Measurements from ENCODE around the gene GGTLC2.
"Not testable (repeated sequence)": the region's sequence is repeated elsewhere in the genome, so short reads cannot be mapped to it uniquely, and the experiment has no call there.

GGTLC2 gene

GRCh38 chr22:22644314-22644713 is at the start of gene GGTLC2:
Gene GGTLC2, plus strand, starts transcription at chr22:22644614. Its CDS starts 1,732 bp downstream, at chr22:22646346.
- DNase-seq (ENCODE audit: low read depth in 3 of 3) = not testable (repeated sequence)

DNA sequence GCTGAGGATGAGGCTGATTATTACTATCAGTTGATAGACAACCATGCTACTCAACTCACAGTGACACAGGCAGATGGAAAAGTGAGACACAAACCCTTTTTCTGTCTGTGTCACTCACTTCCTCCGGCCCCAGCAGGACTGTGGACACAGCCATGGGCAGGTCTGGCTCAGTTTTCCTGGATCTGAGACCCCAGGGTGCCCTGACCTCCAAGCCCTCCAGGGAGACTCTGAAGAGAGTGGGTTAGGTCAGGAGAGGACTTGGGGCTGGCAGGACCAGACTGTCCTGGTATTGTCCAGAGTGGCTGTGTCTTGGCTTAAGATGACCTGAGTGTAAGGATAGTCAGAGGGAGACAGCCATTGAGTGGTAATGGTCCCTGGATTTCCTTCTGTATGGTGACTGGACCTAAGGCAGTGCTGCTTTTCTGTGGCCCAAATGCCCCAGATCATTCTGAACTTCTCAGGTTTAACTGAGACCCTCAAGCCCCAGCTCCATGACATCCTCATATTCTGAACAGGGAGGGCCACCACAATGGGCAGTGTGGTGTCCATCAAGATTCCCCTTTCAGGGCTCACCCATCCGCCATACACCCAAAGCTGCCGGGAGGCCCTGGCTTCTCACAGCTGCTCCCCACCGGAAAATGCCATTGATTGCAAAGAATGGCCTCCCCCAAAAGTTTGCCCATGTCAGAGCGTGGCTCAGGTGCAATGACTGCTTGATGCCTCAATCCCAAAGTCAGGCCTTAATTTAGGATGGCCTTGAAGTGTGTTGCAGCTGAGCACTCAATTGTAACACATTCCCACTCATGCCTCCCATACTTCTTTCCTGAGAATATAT is 49.2 kb upstream of the GGTLC2 start:
- no peak for DNase-seq (ENCODE audit: low read depth in 3 of 3)

DNA sequence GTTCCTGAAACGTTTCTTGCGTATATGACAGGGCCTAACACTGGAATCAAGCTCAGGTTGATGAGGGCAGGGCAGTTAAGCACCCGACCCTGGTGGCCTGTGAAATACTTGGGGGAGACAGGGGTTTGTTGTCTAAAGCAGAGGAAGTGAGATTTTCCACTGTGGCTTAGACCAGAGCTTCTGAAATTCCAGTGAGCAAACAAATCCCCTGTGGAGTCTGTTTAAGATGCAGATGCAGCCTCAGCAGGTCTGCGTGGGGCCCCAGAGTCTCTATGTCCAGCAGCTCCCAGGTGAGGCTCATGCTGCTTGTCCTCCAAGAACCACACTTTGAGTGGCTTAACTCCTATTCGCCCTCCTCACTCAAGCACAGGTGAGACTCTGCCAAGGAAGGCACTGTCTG is 46.3 kb upstream of the GGTLC2 start:
- DNase-seq (ENCODE audit: low read depth in 3 of 3) = no peak

DNA sequence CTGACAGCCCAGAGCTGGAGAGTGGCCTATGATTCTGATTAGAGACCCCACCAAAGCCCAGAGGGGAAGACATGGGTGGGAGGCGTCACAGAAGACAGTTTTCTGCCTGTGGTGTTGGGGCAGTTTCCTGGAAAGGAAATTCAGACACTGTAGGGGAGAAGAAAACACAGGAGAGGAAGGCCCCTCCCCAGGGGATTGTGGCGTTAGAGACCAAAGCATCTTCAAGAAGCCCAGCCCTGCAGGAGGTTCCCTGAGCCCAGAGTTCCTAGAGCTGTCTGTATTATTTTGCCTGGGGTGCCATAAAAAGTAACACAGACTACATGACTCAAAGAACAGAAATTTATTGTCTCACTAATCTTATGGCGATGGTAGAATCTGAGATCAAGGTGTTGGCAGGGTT is 45.2 kb upstream of the GGTLC2 start:
- DNase-seq (ENCODE audit: low read depth in 3 of 3) = no peak

- DNase-seq (ENCODE audit: low read depth in 3 of 3) = no peak
These were observed 43.7 kb upstream of the GGTLC2 start for GRCh38 chr22:22600531-22601261.

DNA sequence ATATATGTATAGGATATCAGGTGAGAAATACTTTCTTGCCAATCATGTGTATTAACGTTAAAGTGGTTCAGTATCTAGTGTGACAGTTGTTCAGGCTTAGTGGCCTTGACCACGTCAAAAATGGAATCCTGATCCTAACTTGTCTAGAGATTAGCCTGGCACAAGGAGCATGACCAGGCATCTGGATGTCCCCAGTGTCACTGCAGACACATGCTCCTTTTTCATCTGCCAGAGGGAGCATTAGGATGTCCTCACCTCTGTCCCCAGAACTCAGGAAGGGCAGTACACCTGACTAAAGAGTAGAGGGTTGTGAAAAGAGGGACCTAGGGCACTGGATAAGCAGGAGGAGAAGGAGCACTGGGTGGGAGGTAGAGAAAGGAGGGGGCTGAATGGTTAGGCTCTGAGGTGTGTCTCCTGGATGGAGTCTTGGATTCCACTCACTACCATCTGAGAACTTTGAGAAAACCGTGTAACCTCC is 40.9 kb upstream of the GGTLC2 start:
- no peak for DNase-seq (ENCODE audit: low read depth in 3 of 3)

DNA sequence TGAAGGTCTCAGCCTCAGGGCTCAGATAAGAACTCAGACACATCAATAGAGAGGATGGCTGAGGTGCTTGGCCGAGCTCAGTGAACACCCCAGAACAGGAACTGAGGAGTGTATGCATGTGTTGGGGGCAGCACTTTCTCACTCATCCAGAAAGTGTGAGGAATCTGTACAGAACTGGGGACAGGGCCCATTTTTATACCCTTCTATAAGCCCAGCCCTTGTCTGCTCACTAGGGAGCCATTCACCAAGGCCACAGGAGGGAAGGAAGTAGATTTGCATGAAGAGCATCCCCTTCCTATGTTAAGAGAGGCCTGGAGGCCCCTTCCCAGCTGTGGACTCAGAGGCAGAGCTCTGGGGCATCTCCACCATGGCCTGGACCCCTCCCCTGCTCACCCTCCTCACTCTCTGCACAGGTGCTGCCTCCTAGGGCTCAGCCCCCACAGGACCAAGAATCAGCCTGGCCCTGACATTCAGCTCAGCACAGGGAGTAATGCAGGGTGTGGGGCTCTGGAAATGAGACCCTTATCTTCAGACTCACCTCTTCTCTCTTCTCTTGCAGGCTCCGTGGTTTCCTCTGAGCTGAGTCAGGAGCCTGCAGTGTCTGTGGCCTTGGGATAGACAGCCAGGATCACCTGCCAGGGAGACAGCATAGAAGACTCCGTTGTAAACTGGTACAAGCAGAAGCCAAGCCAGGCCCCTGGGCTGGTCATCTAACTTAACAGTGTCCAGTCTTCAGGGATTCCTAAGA is 39.9 kb upstream of the GGTLC2 start:
- DNase-seq (ENCODE audit: low read depth in 3 of 3) = no peak

- no peak for DNase-seq (ENCODE audit: low read depth in 3 of 3)
These were observed 39.4 kb upstream of the GGTLC2 start for GRCh38 chr22:22605074-22605404.

GRCh38 chr22:22608022-22608421 is 36.4 kb upstream of the GGTLC2 start:
- not testable (repeated sequence) for DNase-seq (ENCODE audit: low read depth in 3 of 3)

DNA sequence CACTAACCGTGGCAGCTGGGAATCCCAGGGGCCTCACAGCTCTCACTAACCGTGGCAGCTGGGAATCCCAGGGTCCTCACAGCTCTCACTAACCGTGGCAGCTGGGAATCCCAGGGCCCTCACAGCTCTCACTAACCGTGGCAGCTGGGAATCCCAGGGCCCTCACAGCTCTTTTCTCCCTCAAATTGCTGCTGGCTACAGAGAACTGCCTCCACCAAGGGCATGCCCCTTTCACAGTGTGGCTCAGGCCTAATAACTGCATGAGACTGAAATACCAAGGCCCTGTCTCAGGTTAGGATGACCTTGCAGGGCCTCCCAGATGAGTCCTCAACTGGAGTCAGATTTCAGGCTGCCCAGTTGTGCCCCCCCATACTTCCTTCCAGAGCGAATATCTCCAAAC is 35.1 kb upstream of the GGTLC2 start:
- no peak for DNase-seq (ENCODE audit: low read depth in 3 of 3)

DNA sequence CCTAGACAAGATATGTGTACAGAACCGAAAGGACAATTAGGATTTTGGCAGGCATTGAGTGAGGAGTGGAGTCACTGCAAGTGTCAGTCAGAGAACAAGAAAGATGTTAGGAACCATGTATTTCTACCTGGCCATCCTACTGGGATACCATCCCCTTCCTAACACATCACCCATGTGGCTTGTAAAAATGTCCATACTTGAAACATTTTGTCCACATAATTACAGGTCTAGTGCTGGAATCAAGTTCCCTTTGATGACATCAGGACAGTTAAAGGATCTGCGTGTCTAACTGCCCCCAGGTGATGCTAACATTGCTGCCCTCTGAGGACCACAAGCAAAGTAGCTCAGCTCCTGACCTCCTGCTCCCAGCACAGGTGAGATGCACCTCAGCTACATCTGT is 31.9 kb upstream of the GGTLC2 start:
- no peak for DNase-seq (ENCODE audit: low read depth in 3 of 3)

GRCh38 chr22:22614065-22614464 is 30.3 kb upstream of the GGTLC2 start:
- DNase-seq (ENCODE audit: low read depth in 3 of 3) = no peak

- DNase-seq (ENCODE audit: low read depth in 3 of 3) = peak in 1 of 3 experiments; percentile 2
These were observed 27.8 kb upstream of the GGTLC2 start for GRCh38 chr22:22616636-22617035.

GRCh38 chr22:22618448-22618847 is 26.0 kb upstream of the GGTLC2 start:
- DNase-seq (ENCODE audit: low read depth in 3 of 3) = no peak

GRCh38 chr22:22618923-22619322 is 25.5 kb upstream of the GGTLC2 start:
- DNase-seq (ENCODE audit: low read depth in 3 of 3) = no peak

DNA sequence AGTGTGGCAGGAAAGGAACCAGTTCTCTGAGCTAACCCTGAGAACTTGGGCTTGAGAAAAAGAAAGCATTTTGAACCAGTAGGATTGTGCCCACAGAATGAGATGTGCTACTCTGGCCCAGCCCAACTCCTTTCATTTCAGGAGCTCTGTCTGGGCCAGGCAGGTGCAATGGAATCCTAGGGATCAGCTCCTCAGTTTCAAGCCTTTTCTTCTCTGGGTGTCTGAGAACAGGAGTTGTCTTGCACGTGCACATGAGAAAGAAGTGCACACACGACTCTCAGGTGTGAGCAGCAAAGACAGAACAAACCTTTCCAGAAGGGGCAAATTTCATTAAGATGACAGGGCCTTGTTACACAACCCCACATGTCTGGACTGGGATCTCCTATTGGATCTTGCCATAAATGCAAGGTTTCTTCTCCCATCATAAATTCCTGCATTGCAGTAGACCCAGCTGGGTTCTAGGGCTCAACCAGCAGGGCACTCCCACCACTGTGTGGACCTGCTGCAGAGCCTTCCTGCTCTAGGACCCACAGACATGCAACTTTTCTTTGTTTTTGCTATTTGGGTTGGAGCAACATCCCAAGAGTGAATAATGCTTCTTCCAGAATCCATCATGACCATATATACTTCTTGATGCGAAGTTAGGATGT is 24.5 kb upstream of the GGTLC2 start:
- no peak for DNase-seq (ENCODE audit: low read depth in 3 of 3)

GRCh38 chr22:22628546-22629495 is 15.6 kb upstream of the GGTLC2 start:
- DNase-seq (ENCODE audit: low read depth in 3 of 3) = not testable (repeated sequence)

- DNase-seq (ENCODE audit: low read depth in 3 of 3) = not testable (repeated sequence)
These were observed 13.2 kb upstream of the GGTLC2 start for GRCh38 chr22:22631223-22631652.

GRCh38 chr22:22632226-22632625 is 12.2 kb upstream of the GGTLC2 start:
- DNase-seq (ENCODE audit: low read depth in 3 of 3) = not testable (repeated sequence)

DNA sequence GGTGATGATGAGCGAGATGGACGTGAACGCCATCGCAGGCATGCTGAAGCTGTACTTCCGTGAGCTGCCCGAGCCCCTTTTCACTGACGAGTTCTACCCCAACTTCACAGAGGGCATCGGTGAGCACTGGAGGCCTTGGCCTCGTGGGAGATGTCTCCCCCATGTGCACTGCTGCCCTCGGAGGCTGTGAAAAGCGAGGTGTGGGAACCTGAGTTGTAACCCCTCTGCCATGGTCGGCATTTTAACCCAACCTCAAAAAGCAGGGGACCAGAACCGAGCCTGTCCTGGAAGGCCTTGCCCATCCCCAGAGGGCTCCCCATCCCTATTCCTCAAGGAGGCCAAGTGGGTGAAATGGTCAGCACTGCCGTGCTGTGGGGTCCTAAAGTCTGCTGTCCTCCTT is 10.9 kb upstream of the GGTLC2 start:
- not testable (repeated sequence) for DNase-seq (ENCODE audit: low read depth in 3 of 3)

- peak in 1 of 3 experiments; percentile 17 for DNase-seq (ENCODE audit: low read depth in 3 of 3)
These were observed 8.2 kb upstream of the GGTLC2 start for GRCh38 chr22:22636260-22636659.

All from stimulated activated CD4-positive, alpha-beta T cell treated with anti-CD3 and anti-CD28 coated beads, TNF-alpha, amount 100 ng/mL, for 24 hours (primary cell).